Gastroesophageal sphincter (tissue), 4 donors: ENCODE results near the gene FLYWCH1. TPM values are rescaled to one million over a fixed set of nuclear protein-coding genes. Genes with fewer than 3 reads are reported as not detected.

Source experiments
- ATAC-seq: fragments of 150-250 bp; one replicate; pipeline ENCODE4 v1.9.1; 2016; ENCODE audit warnings: mild to moderate bottlenecking, moderate library complexity
- H3K27ac ChIP-seq, 4 donors: fragments of 200-600 bp; sonication (generic) in 3 of 4; 1 replicate in 3 of 4; 2 replicates in 1 of 4; pipeline ENCODE4 v1.5.1; 2016 to 2019
- H3K27me3 ChIP-seq: fragments of 200-600 bp; sonication (generic); one replicate; pipeline ENCODE4 v1.5.1; 2019
- H3K36me3 ChIP-seq, 2 donors: fragments of 200-600 bp; sonication (generic); one replicate each; pipeline ENCODE4 v1.5.1; 2019; ENCODE audit warnings: control low read depth in 1 of 2
- H3K4me1 ChIP-seq, 3 donors: fragments of 200-600 bp; sonication (generic); 1 replicate in 2 of 3; 2 replicates in 1 of 3; pipeline ENCODE4 v1.5.1; 2016 to 2019; ENCODE audit warnings: control low read depth in 2 of 3
- H3K4me3 ChIP-seq, 2 donors: fragments of 200-600 bp; sonication (generic); one replicate each; pipeline ENCODE4 v1.5.1; 2019; ENCODE audit warnings: mild to moderate bottlenecking in 1 of 2, moderate library complexity in 1 of 2
- H3K9me3 ChIP-seq, 3 donors: fragments of 200-600 bp; sonication (generic); one replicate each; pipeline ENCODE4 v1.5.1; 2017 to 2019; ENCODE audit warnings: control low read depth in 2 of 3
- CTCF ChIP-seq, 4 experiments: fragments of 200-600 bp in 2 of 4; fragments of 450-650 bp in 2 of 4; sonication (generic) in 1 of 4; IDR thresholded peaks; one replicate each; pipeline ENCODE4 v1.5.1; 2017 to 2019; ENCODE audit warnings: antibody characterized with exemption in 4 of 4, mild to moderate bottlenecking in 2 of 4, moderate library complexity in 2 of 4
- EP300 ChIP-seq: sonication (generic); formaldehyde crosslinking; IDR thresholded peaks from one replicate; pipeline ENCODE4 v1.6.1; 2017; ENCODE audit warnings: antibody characterized with exemption, mild to moderate bottlenecking
- POLR2A ChIP-seq, 2 donors: fragments of 450-650 bp; IDR thresholded peaks; one replicate each; pipeline ENCODE4 v1.6.1; 2017; ENCODE audit warnings: antibody characterized with exemption in 2 of 2, mild to moderate bottlenecking in 2 of 2, moderate library complexity in 1 of 2
- POLR2AphosphoS5 ChIP-seq: sonication (generic); formaldehyde crosslinking; IDR thresholded peaks from one replicate; pipeline ENCODE4 v1.6.1; 2017; ENCODE audit warnings: antibody characterized with exemption
- WGBS, 2 donors: methylation state at CpG; one replicate each; pipeline ENCODE4 v1.1.5; 2018; ENCODE audit warnings: low coverage in 1 of 2; 5-methylcytosine and 5-hydroxymethylcytosine counted together
- total RNA-seq, 4 donors: library from RNA; depleted of rRNA; stranded (reverse); fragments of >200 nt; gene quantifications; one replicate each; pipeline ENCODE4 v1.1.0, GENCODE V29; 2016

FLYWCH1 gene
- total RNA-seq, 4 donors from 2014 or later = 34.5 to 66.5 (median 51.2) TPM

GRCh38 chr16:2988590-2989099, 76.9 kb downstream of the FLYWCH1 start:
- Histone ChIP-seq H3K4me1 (peaks cover 0 to 18% (median 3%) of the 10 kb centered on the region in 3 donors), H3K4me3 (no peak overlapping the region), H3K27me3 (peaks cover 45% of the 10 kb centered on the region), H3K27ac (no peak overlapping the region), H3K36me3 (no peaks in the 10 kb centered on the region), H3K9me3 (no peaks in the 10 kb centered on the region)
- no peak for ATAC-seq
- WGBS, 2 donors = 17 to 70% methylated on average over 1 to 3 of the region's 8 CpGs
- TF ChIP-seq CTCF (IDR thresholded peaks at IDR 0.05) (no peak), EP300 (no peak), POLR2AphosphoS5 (no peak), POLR2A (IDR thresholded peaks at IDR 0.05) (no peak)

- Histone ChIP-seq H3K27ac (no peak overlapping the region), H3K27me3 (peaks cover 57% of the 10 kb centered on the region), H3K36me3 (no peaks in the 10 kb centered on the region), H3K9me3 (no peaks in the 10 kb centered on the region), H3K4me3 (no peak overlapping the region), H3K4me1 (peaks cover 0 to 3% (median 0%) of the 10 kb centered on the region in 3 donors)
- no peak for TF ChIP-seq POLR2AphosphoS5
- TF ChIP-seq POLR2A (IDR thresholded peaks at IDR 0.05) = no peak
- TF ChIP-seq CTCF (IDR thresholded peaks at IDR 0.05) = no peak
- TF ChIP-seq EP300 = no peak
- WGBS, 2 donors = no CpG with 5 or more reads among the region's 10 CpGs
- no peak for ATAC-seq
Observed at GRCh38 chr16:2990891-2991290, 79.2 kb downstream of the FLYWCH1 start.

- Histone ChIP-seq H3K4me1 (no peaks in the 10 kb centered on the region), H3K9me3 (no peaks in the 10 kb centered on the region), H3K27me3 (peaks cover 63% of the 10 kb centered on the region), H3K4me3 (no peak overlapping the region), H3K36me3 (no peaks in the 10 kb centered on the region), H3K27ac (no peak overlapping the region)
- 82% methylated on average over 5 of the region's 12 CpGs; no CpG with 5 or more reads in 1 of the 2 donors for WGBS, 2 donors
- no peak for ATAC-seq
- TF ChIP-seq POLR2AphosphoS5 (no peak), CTCF (IDR thresholded peaks at IDR 0.05) (no peak), EP300 (no peak), POLR2A (IDR thresholded peaks at IDR 0.05) (no peak)
Observed at GRCh38 chr16:2991566-2992261, 80.0 kb downstream of the FLYWCH1 start.

GRCh38 chr16:2992383-2993081, 80.8 kb downstream of the FLYWCH1 start:
- TF ChIP-seq EP300 (no peak), CTCF (IDR thresholded peaks at IDR 0.05) (no peak), POLR2A (IDR thresholded peaks at IDR 0.05) (no peak), POLR2AphosphoS5 (no peak)
- Histone ChIP-seq H3K4me1 (no peaks in the 10 kb centered on the region), H3K4me3 (no peak overlapping the region), H3K27me3 (peaks cover 62% of the 10 kb centered on the region), H3K9me3 (no peaks in the 10 kb centered on the region), H3K27ac (no peak overlapping the region), H3K36me3 (no peaks in the 10 kb centered on the region)
- WGBS, 2 donors = 61% methylated on average over 7 of the region's 14 CpGs; no CpG with 5 or more reads in 1 of the 2 donors
- no peak for ATAC-seq
